Hepatocyte (in vitro differentiated cells): ENCODE data around the gene APBA2. TPM values are rescaled to one million over a fixed set of nuclear protein-coding genes. Genes with fewer than 3 reads are reported as not detected.
"Not testable (repeated sequence)": the region's sequence is repeated elsewhere in the genome, so short reads cannot be mapped to it uniquely, and the experiment has no call there.

Experiments
- DNase-seq: peaks from one replicate; pipeline ENCODE4 v3.0.0-alpha.2; 2016; ENCODE audit warnings: low spot score
- H2AFZ ChIP-seq: fragments of 200-600 bp; sonication (generic); 2 replicates; pipeline ENCODE4 v1.6.0; 2016; ENCODE audit warnings: antibody characterized with exemption, mild to moderate bottlenecking
- H3K27ac ChIP-seq: fragments of 200-600 bp; sonication (generic); 2 replicates; pipeline ENCODE4 v1.5.1; 2016; ENCODE audit warnings: mild to moderate bottlenecking
- H3K27me3 ChIP-seq: fragments of 200-600 bp; sonication (generic); 2 replicates; pipeline ENCODE4 v1.6.1; 2016
- H3K36me3 ChIP-seq: fragments of 200-600 bp; sonication (generic); replicated peaks from 2 replicates; pipeline ENCODE4 v1.5.1; 2016; ENCODE audit warnings: low read depth; ENCODE audit not compliant: insufficient read depth
- H3K4me1 ChIP-seq: fragments of 200-600 bp; sonication (generic); 2 replicates; pipeline ENCODE4 v1.5.1; 2016; ENCODE audit warnings: mild to moderate bottlenecking, moderate library complexity; ENCODE audit not compliant: insufficient read depth
- H3K4me2 ChIP-seq: fragments of 200-600 bp; sonication (generic); 2 replicates; pipeline ENCODE4 v1.6.0; 2016
- H3K4me3 ChIP-seq: fragments of 200-600 bp; sonication (generic); 2 replicates; pipeline ENCODE4 v1.5.1; 2016; ENCODE audit warnings: mild to moderate bottlenecking
- H3K79me2 ChIP-seq: fragments of 200-600 bp; sonication (generic); 2 replicates; pipeline ENCODE4 v1.6.0; 2017; ENCODE audit warnings: mild to moderate bottlenecking
- H3K9me2 ChIP-seq: fragments of 200-600 bp; sonication (generic); replicated peaks from 2 replicates; pipeline ENCODE4 v1.6.0; 2017; ENCODE audit warnings: mild to moderate bottlenecking; ENCODE audit not compliant: insufficient read depth
- H3K9me3 ChIP-seq: fragments of 200-600 bp; sonication (generic); 2 replicates; pipeline ENCODE4 v1.5.1; 2016; ENCODE audit warnings: low read depth, mild to moderate bottlenecking
- H4K20me1 ChIP-seq: fragments of 200-600 bp; sonication (generic); 2 replicates; pipeline ENCODE4 v1.6.0; 2016; ENCODE audit warnings: mild to moderate bottlenecking; ENCODE audit not compliant: insufficient read depth, poor library complexity, severe bottlenecking
- EZH2 ChIP-seq: fragments of 200-600 bp; sonication (generic); IDR thresholded peaks from 2 replicates; pipeline ENCODE4 v1.6.1; 2016; ENCODE audit warnings: antibody characterized with exemption, mild to moderate bottlenecking, borderline replicate concordance
- EZH2phosphoT487 ChIP-seq: fragments of 200-600 bp; sonication (generic); IDR thresholded peaks from one replicate; pipeline ENCODE4 v1.6.1; 2018; ENCODE audit warnings: antibody characterized with exemption, mild to moderate bottlenecking, low read depth, moderate library complexity; ENCODE audit not compliant: unreplicated experiment, severe bottlenecking
- WGBS: methylation state at CpG from one replicate; pipeline ENCODE4 v1.1.6; 2016; ENCODE audit warnings: low lambda C conversion rate; ENCODE audit errors: missing lambda C conversion rate; 5-methylcytosine and 5-hydroxymethylcytosine counted together
- polyA plus RNA-seq: library from polyadenylated mRNA; unstranded; fragments of >200 nt; fragmentation: Nextera tagmentation; extraction: Ambion mirVana; gene quantifications from 2 replicates; pipeline ENCODE4 v1.2.1, GENCODE V29; 2016
- total RNA-seq: library from RNA; depleted of rRNA; stranded (reverse); fragments of >200 nt; gene quantifications from 2 replicates; pipeline ENCODE4 v1.2.3, GENCODE V29; 2014
- TF ChIP-seq, protein P1 (sequence below): fragments of 200-600 bp; sonication (generic); IDR thresholded peaks from 2 replicates; pipeline ENCODE4 v1.5.1; 2016; ENCODE audit warnings: antibody characterized with exemption, mild to moderate bottlenecking; ENCODE audit not compliant: poor library complexity

APBA2 gene
- total and polyA plus RNA-seq, 2 experiments from 2014 or later: 8.4 to 10.1 TPM

- Histone ChIP-seq H3K27me3 (no peaks in the 10 kb centered on the region), H3K4me2 (no peak overlapping the region), H3K4me1 (peaks cover 4% of the 10 kb centered on the region), H3K79me2 (no peaks in the 10 kb centered on the region), H4K20me1 (no peaks in the 10 kb centered on the region), H3K36me3 (no peaks in the 10 kb centered on the region), H2AFZ (no peak overlapping the region), H3K27ac (no peak overlapping the region), H3K9me2 (no peaks in the 10 kb centered on the region), H3K9me3 (no peaks in the 10 kb centered on the region), H3K4me3 (no peak overlapping the region)
- no peak for DNase-seq
- no peak for TF ChIP-seq EZH2phosphoT487
- TF ChIP-seq, protein P1, sequence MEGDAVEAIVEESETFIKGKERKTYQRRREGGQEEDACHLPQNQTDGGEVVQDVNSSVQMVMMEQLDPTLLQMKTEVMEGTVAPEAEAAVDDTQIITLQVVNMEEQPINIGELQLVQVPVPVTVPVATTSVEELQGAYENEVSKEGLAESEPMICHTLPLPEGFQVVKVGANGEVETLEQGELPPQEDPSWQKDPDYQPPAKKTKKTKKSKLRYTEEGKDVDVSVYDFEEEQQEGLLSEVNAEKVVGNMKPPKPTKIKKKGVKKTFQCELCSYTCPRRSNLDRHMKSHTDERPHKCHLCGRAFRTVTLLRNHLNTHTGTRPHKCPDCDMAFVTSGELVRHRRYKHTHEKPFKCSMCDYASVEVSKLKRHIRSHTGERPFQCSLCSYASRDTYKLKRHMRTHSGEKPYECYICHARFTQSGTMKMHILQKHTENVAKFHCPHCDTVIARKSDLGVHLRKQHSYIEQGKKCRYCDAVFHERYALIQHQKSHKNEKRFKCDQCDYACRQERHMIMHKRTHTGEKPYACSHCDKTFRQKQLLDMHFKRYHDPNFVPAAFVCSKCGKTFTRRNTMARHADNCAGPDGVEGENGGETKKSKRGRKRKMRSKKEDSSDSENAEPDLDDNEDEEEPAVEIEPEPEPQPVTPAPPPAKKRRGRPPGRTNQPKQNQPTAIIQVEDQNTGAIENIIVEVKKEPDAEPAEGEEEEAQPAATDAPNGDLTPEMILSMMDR: no peak
- no peak for TF ChIP-seq EZH2
- WGBS: 59% methylated on average over 9 of the region's 9 CpGs
Measured at GRCh38 chr15:29043736-29044502, 158.1 kb downstream of the APBA2 start.

GRCh38 chr15:29044503-29044901 lies 158.7 kb downstream of the APBA2 start:
- 85% methylated on average over 1 of the region's 1 CpG for WGBS
- Histone ChIP-seq H3K4me1 (peaks cover 4% of the 10 kb centered on the region), H3K27me3 (no peaks in the 10 kb centered on the region), H2AFZ (no peak overlapping the region), H3K9me2 (no peaks in the 10 kb centered on the region), H3K79me2 (no peaks in the 10 kb centered on the region), H3K9me3 (no peaks in the 10 kb centered on the region), H3K36me3 (no peaks in the 10 kb centered on the region), H3K4me3 (no peak overlapping the region), H3K4me2 (no peak overlapping the region), H4K20me1 (no peaks in the 10 kb centered on the region), H3K27ac (no peak overlapping the region)
- TF ChIP-seq EZH2 (no peak), EZH2phosphoT487 (no peak)
- TF ChIP-seq, protein P1: no peak
- no peak for DNase-seq

DNA sequence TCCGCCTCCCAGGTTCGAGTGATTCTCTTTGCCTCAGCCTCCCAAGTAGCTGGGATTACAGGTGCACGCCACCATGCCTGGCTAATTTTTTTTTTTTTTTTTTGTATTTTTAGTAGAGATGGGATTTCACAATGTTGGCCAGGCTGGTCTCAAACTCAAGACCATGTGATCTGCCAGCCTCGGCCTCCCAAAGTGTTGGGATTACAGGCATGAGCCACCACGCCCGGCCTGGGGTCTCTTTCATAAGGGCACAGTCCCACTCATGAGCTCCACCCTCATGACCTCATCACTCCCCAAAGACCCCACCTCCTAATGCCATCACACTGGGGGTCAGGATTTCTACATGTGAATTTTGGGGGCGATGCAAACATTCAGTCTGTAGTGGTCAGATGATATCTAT lies 159.4 kb downstream of the APBA2 start:
- H3K27ac ChIP-seq, H3K4me1 ChIP-seq, H3K4me2 ChIP-seq, H3K79me2 ChIP-seq, H3K9me3 ChIP-seq, H3K9me2 ChIP-seq, H2AFZ ChIP-seq, H4K20me1 ChIP-seq, DNase-seq, H3K36me3 ChIP-seq, H3K27me3 ChIP-seq, H3K4me3 ChIP-seq: not testable (repeated sequence)
- WGBS: 96% methylated on average over 7 of the region's 7 CpGs

DNA sequence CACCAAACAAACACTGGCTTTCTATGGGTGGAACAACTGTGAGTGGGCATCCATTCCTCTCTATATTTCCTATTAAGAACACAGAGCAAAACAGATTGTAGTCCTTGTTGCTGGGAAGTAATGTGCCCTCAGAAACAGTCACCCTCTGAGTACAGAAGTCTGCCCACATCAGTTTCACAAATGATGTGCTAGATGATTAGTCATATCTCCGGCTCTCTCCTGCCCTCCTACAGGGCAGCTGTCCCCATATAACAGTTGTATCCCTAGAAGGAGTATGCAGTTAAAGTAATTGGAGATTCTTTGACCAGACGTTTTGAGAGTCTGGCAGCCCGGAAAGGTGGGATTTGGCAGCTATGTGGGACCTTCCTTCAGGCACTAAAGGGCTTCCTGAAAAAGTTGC lies 159.9 kb downstream of the APBA2 start:
- Histone ChIP-seq H3K9me3 (no peaks in the 10 kb centered on the region), H3K4me3 (no peak overlapping the region), H4K20me1 (no peaks in the 10 kb centered on the region), H3K27me3 (no peaks in the 10 kb centered on the region), H3K9me2 (no peaks in the 10 kb centered on the region), H3K4me2 (no peak overlapping the region), H3K27ac (no peak overlapping the region), H3K36me3 (no peaks in the 10 kb centered on the region), H2AFZ (no peak overlapping the region), H3K4me1 (no peaks in the 10 kb centered on the region), H3K79me2 (no peaks in the 10 kb centered on the region)
- DNase-seq: no peak
- WGBS: 51% methylated on average over 3 of the region's 3 CpGs
- TF ChIP-seq EZH2: no peak
- TF ChIP-seq, protein P1: no peak
- TF ChIP-seq EZH2phosphoT487: no peak
